ENCODE data around the gene PSME1. TPM values are rescaled to one million over a fixed set of nuclear protein-coding genes. Genes with fewer than 3 reads are reported as not detected.

The PSME1 gene
- total and polyA plus RNA-seq, 7 donors: 49.2 to 122 (median 92.6) TPM

DNA sequence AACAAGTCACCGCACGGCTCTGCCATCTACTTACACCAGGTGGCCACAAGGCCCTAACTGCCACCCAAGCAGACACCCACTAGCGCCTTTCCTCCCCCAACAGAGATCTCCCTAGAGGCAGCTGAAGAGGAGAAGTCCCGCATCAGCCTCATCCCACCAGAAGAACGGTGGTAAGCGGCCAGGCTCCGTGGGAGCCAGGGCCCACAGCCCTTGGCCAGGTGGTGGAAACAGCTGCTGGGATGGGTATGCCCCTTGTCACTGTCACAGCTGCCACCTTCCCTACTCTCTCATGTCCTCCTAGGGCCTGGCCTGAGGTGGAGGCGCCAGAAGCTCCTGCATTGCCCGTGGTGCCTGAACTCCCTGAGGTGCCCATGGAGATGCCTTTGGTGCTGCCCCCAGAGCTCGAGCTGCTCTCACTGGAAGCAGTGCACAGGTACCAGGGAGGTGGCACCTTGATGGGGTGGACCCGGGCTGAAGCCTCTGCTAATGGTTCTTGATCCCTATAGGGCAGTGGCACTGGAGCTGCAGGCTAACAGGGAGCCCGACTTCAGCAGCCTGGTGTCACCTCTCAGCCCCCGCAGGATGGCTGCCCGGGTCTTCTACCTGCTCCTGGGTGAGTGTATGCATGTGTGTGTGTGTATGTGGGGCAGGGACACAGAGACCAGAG is 43.4 kb downstream of the PSME1 start:
- Histone ChIP-seq H3K9me3 (no peaks in the 10 kb centered on the region), H3K27ac (peak overlapping the region; percentile 79), H3K36me3 (ENCODE audit: insufficient read depth in 1 of 2, low read depth in 1 of 2) (peaks cover 0 to 80% of the 10 kb centered on the region in 2 donors), H3K27me3 (ENCODE audit: insufficient read depth in 3 of 3, low read length in 2 of 3) (no peaks in the 10 kb centered on the region), H3K4me3 (no peak overlapping the region), H3K4me1 (peaks cover 20% of the 10 kb centered on the region)
- TF ChIP-seq, protein P1, sequence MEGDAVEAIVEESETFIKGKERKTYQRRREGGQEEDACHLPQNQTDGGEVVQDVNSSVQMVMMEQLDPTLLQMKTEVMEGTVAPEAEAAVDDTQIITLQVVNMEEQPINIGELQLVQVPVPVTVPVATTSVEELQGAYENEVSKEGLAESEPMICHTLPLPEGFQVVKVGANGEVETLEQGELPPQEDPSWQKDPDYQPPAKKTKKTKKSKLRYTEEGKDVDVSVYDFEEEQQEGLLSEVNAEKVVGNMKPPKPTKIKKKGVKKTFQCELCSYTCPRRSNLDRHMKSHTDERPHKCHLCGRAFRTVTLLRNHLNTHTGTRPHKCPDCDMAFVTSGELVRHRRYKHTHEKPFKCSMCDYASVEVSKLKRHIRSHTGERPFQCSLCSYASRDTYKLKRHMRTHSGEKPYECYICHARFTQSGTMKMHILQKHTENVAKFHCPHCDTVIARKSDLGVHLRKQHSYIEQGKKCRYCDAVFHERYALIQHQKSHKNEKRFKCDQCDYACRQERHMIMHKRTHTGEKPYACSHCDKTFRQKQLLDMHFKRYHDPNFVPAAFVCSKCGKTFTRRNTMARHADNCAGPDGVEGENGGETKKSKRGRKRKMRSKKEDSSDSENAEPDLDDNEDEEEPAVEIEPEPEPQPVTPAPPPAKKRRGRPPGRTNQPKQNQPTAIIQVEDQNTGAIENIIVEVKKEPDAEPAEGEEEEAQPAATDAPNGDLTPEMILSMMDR (IDR thresholded peaks at IDR 0.05): no peak
- ATAC-seq: peak in 3 of 4 donors; percentile 12 to 59 (median 27)
- intact Hi-C loops (cut with DNase I): no loop called here
- DNase-seq: peak in 1 of 2 donors; percentile 41
- WGBS, 3 donors: 71 to 82% (median 77%) methylated on average over 14 of the region's 14 CpGs

DNA sequence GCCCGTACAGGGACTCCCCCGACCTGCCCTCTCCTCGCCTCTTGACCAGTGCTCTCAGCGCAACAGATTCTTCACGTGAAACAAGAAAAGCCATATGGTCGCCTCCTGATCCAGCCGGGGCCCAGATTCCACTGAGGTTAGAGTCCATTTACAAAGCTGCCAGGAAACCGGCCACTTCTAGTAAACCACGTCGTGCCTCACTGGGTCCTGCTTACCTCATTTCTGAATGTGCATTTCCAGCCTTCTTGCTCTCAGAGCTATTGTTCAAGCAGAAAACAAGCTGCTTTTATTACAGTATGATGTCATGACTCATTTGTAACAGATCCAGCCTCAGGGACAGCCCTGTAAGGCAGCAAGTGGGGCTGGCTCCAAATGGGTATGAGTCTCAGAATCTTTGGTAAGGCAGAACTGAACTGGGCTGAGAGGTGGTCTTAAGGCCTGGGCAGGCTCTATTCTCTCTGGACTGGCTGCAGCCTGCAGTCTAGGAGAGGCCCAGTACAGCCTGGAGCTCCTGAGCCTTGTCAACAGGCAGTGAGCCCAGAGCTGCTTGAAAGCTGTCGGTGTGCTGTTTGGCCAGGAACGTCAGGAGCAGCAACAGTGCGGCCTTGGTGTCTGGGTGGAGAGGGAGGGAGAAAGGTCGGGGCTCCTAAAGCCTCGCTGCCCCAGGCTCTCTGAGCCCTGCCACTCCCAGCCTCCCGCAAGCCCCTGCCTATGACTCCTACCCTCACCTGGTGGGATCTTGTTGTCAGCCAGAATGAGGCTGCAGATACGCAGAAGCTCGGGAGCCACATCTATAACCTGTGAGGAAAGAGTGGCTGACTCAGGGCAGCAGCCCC is 44.2 kb downstream of the PSME1 start:
- H3K27ac ChIP-seq: peak overlapping the region; percentile 79
- DNase-seq (peak in 1 of 2 donors; percentile 43), ATAC-seq (peak; percentile 65 to 76 (median 70))
- peaks cover under 1 to 88% of the 10 kb centered on the region in 2 donors for H3K36me3 ChIP-seq (ENCODE audit: insufficient read depth in 1 of 2, low read depth in 1 of 2)
- H3K4me3 ChIP-seq: no peak overlapping the region
- no peaks in the 10 kb centered on the region for H3K27me3 ChIP-seq (ENCODE audit: insufficient read depth in 3 of 3, low read length in 2 of 3)
- peaks cover 20% of the 10 kb centered on the region for H3K4me1 ChIP-seq
- WGBS, 3 donors: 46 to 71% (median 61%) methylated on average over 18 of the region's 18 CpGs
- intact Hi-C loops (cut with DNase I): no loop called here
- no peaks in the 10 kb centered on the region for H3K9me3 ChIP-seq
- TF ChIP-seq, protein P1 (IDR thresholded peaks at IDR 0.05): no peak

DNA sequence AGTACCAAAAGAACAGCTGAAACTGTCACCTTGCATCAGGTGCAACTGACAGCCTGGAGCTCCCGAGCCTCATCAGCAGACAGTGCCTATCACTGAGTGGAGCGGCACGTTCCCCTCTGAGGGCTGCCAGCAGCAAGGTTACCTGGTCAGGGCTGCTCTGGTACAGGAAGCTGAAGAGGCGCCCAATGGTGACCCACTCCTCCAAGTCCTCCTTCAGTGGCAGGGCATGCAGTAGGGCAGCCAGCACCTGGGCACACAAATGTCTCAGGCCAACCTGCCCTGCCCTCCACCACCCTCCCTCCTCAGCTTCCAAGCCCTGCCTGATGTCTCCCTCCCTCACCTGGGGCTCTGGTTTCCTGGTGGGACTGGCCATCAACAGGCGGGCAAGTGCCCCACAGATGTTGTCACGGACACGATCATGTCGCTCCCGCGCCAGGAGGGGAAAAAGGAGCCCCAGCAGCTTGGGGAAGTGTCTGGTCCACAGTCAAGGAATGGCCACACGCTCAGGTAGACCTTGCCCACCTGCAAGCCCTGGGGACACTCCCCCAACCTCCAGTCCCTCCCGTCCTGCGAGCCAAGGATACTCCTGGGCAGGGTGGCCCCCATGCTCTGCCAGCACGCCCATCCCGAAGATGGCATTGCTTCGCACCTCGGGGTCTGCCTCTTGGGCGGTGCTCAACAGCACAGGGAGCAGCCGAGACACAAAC is 45.5 kb downstream of the PSME1 start:
- peaks cover 4 to 96% of the 10 kb centered on the region in 2 donors for H3K36me3 ChIP-seq (ENCODE audit: insufficient read depth in 1 of 2, low read depth in 1 of 2)
- intact Hi-C loops (cut with DNase I): no loop called here

GRCh38 chr14:24182110-24182882 is 46.3 kb downstream of the PSME1 start:
- Histone ChIP-seq H3K4me3 (no peak overlapping the region), H3K27me3 (ENCODE audit: insufficient read depth in 3 of 3, low read length in 2 of 3) (no peaks in the 10 kb centered on the region), H3K9me3 (no peaks in the 10 kb centered on the region), H3K36me3 (ENCODE audit: insufficient read depth in 1 of 2, low read depth in 1 of 2) (peaks cover 6 to 94% of the 10 kb centered on the region in 2 donors), H3K27ac (no peak overlapping the region), H3K4me1 (peaks cover 25% of the 10 kb centered on the region)
- DNase-seq (peak in 1 of 2 donors; percentile 32), ATAC-seq (no peak)
- intact Hi-C loops (cut with DNase I): no loop called here
- TF ChIP-seq, protein P1 (IDR thresholded peaks at IDR 0.05): no peak
- WGBS, 3 donors: 86 to 88% (median 87%) methylated on average over 14 of the region's 14 CpGs

More for the DNA sequence above, 45.5 kb downstream of the PSME1 start:
- Histone ChIP-seq H3K27ac (no peak overlapping the region), H3K9me3 (no peaks in the 10 kb centered on the region), H3K4me3 (no peak overlapping the region), H3K4me1 (peaks cover 20% of the 10 kb centered on the region), H3K27me3 (ENCODE audit: insufficient read depth in 3 of 3, low read length in 2 of 3) (no peaks in the 10 kb centered on the region)
- 88 to 89% (median 88%) methylated on average over 19 of the region's 19 CpGs for WGBS, 3 donors
- ATAC-seq (no peak), DNase-seq (peak in 1 of 2 donors; percentile 46)
- TF ChIP-seq, protein P1 (IDR thresholded peaks at IDR 0.05): no peak

All from psoas muscle (tissue), 8 donors.